ENCODE measurements around the gene MAGED1.

DNA sequence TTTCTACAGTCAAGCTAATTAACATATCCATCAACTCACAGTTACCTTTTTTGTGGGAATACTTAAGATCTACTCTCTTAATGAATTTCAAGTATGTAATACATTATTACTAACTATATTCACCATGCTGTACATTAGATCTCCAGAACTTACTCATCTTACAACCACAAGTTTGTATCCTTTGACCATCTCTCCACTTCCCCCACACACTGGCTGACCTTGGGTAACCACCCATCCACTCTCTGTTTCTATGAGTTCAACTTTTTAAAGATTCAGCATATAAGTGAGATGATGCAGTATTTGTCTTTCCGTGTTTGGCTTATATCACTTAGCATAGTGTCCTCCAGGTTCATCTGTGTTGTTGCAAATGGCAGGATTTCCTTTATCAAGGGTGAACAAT, 30.5 kb upstream of the MAGED1 start:
- TF ChIP-seq POLR2AphosphoS5 (IDR thresholded peaks at IDR 0.05; ENCODE audit: low read depth, low read length): no peak
- TF ChIP-seq POU2F2 (IDR thresholded peaks at IDR 0.05; ENCODE audit: low read depth, low read length): no peak
- no peak for TF ChIP-seq TAF1 (IDR thresholded peaks at IDR 0.05; ENCODE audit: low read depth, low read length)
- TF ChIP-seq POLR2A (IDR thresholded peaks at IDR 0.05; ENCODE audit: low read depth, low read length): no peak
- TF ChIP-seq SPI1 (IDR thresholded peaks at IDR 0.05; ENCODE audit: low read depth, low read length): 0 out of 2 replicates have a peak, but pooled peaks have one; percentile 9
- no peak for TF ChIP-seq PAX5 (IDR thresholded peaks at IDR 0.05; ENCODE audit: insufficient read depth, low read length, severe bottlenecking)

Measured in GM12891 (cell line).